Activated T-cell treated with anti-CD3 and anti-CD28 coated beads for 4 hours (primary cell): ENCODE data around the gene MR1.

Source experiments
- DNase-seq: peaks from one replicate; pipeline ENCODE4 v3.0.0-alpha.2; 2020

MR1 gene

GRCh38 chr1:181064702-181065101, 30.9 kb downstream of the MR1 start:
- DNase-seq: no peak

GRCh38 chr1:181073638-181074037, 39.9 kb downstream of the MR1 start:
- no peak for DNase-seq

GRCh38 chr1:181075766-181076350, 42.1 kb downstream of the MR1 start:
- DNase-seq: no peak

- no peak for DNase-seq
These were observed 43.1 kb downstream of the MR1 start for GRCh38 chr1:181076852-181077251.

DNA sequence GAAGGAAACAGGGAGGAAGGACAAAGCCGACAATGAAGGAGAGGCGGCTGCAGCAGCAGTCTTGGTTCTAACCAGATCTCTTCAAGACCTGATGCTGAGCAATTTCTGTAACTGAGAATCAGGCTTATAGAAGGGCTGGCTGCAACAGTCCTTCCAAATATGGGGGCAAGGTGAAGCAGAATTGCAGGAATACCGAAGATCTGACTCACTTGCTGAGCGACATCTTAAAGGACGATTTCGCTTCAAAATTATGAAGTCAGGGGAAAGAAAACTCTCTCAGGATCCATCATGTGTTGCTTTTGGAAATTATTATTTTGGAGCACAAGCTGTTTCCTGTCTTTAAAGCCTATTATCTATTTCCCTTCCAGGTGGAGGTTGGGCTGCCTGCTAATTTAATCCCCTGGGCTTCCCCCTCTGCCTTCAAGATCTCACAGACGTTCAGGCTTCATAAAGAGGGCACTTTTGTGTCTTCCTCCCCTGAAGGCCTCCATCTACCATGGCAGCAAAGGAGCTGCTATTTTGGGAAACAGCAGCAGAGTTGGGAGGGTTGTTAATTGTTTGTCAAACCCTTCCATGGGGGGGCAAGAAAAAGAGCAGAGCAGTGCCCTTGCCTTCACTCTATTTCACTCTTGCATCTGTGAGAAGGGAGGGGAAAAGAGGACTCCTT, 43.9 kb downstream of the MR1 start:
- no peak for DNase-seq

GRCh38 chr1:181079382-181079781, 45.6 kb downstream of the MR1 start:
- no peak for DNase-seq

DNA sequence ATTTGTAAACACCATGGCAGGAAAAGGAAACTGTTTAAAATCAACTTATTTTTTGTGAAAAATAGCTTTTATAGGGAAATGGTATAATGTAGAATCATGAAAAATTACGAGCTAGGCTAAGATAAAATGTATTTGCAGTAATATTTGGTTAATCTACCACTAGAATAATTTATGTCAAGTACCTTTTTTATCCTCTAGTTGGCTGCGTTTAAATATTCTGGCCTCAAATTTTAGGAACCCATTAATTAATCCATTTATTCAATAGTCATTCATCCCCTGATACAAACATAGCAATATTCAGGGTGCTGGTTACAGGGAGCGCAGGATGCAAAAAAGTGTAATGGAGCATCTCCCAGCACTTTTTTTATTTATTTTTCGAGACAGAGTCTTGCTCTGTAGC, 46.1 kb downstream of the MR1 start:
- no peak for DNase-seq

DNA sequence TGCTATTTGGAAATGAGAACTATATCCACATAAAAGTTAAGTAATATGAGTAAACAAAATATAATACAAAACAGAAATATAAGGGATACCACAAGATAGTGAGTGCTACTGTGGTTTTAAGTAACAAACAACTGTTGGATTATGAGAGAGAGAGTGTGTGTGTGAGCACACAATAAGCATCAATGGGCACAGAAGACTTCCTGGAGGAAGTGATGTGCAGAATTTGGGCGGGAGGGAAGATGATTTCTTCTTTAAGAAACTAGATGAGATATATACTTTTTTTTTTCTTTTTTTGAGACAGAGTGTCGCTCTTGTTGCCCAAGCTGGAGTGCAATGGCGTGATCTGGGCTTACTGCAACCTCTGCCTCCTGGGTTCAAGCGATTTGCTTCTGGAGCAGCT, 46.8 kb downstream of the MR1 start:
- no peak for DNase-seq

DNA sequence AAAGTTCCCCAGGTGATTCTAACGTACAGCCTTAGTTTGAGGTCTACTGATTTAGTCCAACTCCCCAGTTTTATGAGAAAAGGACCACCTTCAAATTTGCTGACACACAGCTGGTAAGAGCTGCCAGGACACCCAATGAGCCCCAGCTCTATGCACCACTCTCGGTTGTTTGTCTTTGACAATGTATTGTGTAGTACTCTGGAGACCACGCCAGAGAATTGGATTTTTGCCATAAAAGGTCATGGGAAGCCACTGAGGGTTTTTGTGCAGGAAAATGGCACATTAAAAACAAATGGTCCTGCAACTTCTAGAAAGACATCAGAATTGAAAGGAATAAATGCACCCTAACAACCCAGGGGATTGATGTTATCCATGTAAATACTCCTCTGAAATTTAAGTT, 47.6 kb downstream of the MR1 start:
- no peak for DNase-seq

- DNase-seq: no peak
These were observed 50.2 kb downstream of the MR1 start for GRCh38 chr1:181083842-181084605.

- DNase-seq: no peak
These were observed 50.8 kb downstream of the MR1 start for GRCh38 chr1:181084606-181084969.

DNA sequence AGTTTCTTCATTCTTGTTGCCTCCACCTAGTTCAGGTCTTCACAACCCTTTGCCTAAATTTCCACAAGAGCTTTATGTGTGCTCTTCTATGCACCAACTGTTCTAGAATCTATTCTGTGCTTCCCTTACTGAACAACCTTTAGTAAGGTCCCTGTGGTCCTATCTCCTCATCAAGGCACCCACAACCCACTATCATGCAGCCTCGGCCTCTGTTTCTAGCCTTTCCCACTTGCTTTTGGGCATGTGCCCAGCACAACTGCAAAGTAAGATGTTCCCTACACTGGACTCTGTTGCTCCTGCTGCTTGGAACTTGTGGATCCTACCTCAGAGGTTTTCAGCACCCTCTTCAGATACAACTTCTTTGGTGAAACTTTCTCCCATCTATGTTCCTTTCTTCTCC, 52.3 kb downstream of the MR1 start:
- DNase-seq: no peak

- DNase-seq: no peak
These were observed 53.1 kb downstream of the MR1 start for GRCh38 chr1:181086926-181087325.

DNA sequence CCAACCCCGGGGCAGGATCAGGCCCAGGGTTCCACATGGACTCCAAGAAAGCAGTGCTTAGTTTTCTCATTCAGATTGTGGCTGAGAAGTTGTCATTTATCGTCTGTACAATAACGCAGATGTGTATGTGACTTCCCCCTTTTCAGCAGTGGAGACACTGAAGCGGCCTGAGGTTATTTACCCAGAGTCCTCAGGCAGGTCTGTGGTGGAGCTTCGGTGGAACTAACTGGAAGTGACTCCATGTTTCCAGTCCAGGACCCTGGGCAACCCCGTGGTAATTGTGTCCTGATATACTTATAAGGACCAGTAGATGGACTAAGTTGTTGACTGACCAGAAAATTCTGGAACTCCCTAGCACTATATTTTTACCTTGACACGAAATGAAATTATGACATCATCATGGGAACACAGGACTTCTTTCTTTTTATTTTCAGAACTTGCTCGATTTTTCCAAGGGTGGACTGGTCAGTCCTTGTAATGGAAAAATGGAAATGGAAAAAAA, 53.7 kb downstream of the MR1 start:
- DNase-seq: no peak

DNA sequence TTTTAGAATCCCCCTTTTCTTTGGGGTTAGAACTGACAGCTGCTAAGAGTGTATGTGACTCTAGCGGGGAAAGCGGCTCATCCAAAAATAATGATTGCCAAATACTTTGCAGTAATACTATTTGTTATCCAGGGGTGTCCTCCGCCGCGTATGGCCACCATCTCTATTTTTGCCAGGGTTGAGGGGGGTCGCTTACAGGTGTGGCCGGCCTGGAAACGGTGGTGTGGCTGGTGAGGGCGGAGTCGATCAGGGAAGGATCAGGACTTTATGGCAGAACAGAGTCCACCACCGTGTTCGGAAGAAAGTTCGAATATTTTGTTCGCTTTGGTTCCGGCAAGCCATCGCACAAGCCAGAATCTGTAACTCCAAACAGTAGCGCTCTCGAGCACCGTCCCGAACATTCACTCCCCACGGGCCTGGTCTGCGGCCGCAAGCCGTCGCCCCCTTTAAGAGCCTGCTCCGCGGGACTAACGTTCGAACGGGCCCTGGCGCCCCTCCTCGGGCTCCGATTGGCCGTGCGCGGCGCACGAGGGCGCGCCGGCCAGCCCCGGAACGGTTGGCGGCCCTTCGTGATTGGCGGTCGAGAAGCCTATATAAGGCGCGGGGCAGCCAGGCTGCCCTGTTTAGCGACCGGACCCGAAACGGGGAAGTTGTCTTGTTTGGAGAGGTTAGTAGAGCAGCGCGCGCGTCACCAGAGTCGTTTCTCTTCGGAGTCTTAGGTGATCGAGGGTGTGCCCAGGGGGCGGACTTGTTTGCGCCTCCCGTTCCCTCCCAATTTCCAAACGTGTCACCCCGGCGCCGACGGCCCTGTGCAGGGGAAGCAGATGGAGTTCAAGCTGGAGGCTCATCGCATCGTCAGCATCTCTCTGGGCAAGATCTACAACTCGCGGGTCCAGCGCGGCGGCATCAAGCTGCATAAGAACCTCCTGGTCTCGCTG, 54.6 kb downstream of the MR1 start, which contains the start of gene IER5:
Gene IER5, plus strand, starts transcription at position 622 of the 938 bp plus-strand sequence. Its CDS starts 203 bp downstream, at position 825.
- DNase-seq: peak; percentile 94

- DNase-seq: no peak
These were observed 55.4 kb downstream of the MR1 start for GRCh38 chr1:181089017-181089675.

- peak; percentile 63 for DNase-seq
These were observed 56.1 kb downstream of the MR1 start for GRCh38 chr1:181089676-181090544.

- peak; percentile 13 for DNase-seq
These were observed 56.9 kb downstream of the MR1 start for GRCh38 chr1:181090641-181091126.

- DNase-seq: no peak
These were observed 57.7 kb downstream of the MR1 start for GRCh38 chr1:181091309-181092040.

DNA sequence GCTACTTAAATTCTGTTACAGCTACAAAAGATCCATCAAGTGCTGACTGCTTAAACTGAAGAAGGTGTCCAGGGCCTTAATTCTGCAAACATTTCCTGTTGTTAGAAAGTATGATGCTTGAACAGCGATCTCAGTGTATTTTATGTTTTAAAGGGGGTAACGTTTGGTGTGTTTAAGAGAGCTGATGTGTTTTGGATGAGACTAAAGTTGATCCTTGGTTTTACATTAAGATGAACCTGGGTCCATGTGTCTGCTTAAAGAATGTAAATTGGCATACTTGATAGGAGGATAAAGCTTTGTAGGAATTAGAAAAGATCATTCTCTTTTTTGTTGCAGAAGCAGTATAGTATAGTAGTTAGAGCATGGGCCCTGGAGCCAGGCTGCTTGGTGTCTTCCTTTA, 58.3 kb downstream of the MR1 start:
- no peak for DNase-seq
